Measurements from ENCODE around the gene TECR.

DNA sequence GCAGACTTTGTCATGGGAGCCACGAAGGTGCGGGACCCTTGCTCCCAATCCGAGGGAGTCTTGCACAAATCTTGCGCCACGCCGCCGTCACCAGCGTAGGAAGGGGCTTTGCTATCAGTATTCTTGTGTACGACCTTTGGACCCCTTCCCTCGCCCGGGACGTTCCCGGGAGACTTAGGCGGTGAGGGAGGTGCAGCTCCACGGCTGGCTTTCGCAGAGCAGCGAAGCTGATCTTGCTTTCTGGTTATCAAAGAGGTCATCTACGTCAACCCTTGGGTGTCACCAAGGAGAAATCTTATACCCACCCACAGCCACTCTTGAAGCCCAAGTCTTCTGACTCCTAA, 583 bp downstream of the TECR start:
- TF ChIP-seq, protein P1, sequence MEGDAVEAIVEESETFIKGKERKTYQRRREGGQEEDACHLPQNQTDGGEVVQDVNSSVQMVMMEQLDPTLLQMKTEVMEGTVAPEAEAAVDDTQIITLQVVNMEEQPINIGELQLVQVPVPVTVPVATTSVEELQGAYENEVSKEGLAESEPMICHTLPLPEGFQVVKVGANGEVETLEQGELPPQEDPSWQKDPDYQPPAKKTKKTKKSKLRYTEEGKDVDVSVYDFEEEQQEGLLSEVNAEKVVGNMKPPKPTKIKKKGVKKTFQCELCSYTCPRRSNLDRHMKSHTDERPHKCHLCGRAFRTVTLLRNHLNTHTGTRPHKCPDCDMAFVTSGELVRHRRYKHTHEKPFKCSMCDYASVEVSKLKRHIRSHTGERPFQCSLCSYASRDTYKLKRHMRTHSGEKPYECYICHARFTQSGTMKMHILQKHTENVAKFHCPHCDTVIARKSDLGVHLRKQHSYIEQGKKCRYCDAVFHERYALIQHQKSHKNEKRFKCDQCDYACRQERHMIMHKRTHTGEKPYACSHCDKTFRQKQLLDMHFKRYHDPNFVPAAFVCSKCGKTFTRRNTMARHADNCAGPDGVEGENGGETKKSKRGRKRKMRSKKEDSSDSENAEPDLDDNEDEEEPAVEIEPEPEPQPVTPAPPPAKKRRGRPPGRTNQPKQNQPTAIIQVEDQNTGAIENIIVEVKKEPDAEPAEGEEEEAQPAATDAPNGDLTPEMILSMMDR (CRISPR knock-in tag; IDR thresholded peaks at IDR 0.05): no peak
- TF ChIP-seq, protein P2, sequence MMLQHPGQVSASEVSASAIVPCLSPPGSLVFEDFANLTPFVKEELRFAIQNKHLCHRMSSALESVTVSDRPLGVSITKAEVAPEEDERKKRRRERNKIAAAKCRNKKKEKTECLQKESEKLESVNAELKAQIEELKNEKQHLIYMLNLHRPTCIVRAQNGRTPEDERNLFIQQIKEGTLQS (CRISPR knock-in tag; IDR thresholded peaks at IDR 0.05): no peak
- no peak for TF ChIP-seq MTA3 (CRISPR knock-in tag; IDR thresholded peaks at IDR 0.05)
- TF ChIP-seq ZNF7 (CRISPR knock-in tag; IDR thresholded peaks at IDR 0.05): no peak
- TF ChIP-seq, protein P3, sequence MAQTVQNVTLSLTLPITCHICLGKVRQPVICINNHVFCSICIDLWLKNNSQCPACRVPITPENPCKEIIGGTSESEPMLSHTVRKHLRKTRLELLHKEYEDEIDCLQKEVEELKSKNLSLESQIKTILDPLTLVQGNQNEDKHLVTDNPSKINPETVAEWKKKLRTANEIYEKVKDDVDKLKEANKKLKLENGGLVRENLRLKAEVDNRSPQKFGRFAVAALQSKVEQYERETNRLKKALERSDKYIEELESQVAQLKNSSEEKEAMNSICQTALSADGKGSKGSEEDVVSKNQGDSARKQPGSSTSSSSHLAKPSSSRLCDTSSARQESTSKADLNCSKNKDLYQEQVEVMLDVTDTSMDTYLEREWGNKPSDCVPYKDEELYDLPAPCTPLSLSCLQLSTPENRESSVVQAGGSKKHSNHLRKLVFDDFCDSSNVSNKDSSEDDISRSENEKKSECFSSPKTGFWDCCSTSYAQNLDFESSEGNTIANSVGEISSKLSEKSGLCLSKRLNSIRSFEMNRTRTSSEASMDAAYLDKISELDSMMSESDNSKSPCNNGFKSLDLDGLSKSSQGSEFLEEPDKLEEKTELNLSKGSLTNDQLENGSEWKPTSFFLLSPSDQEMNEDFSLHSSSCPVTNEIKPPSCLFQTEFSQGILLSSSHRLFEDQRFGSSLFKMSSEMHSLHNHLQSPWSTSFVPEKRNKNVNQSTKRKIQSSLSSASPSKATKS (CRISPR knock-in tag; IDR thresholded peaks at IDR 0.05): no peak
- TF ChIP-seq, protein P4, sequence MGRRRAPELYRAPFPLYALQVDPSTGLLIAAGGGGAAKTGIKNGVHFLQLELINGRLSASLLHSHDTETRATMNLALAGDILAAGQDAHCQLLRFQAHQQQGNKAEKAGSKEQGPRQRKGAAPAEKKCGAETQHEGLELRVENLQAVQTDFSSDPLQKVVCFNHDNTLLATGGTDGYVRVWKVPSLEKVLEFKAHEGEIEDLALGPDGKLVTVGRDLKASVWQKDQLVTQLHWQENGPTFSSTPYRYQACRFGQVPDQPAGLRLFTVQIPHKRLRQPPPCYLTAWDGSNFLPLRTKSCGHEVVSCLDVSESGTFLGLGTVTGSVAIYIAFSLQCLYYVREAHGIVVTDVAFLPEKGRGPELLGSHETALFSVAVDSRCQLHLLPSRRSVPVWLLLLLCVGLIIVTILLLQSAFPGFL (CRISPR knock-in tag; IDR thresholded peaks at IDR 0.05): no peak
- no peak for TF ChIP-seq ZNF670 (CRISPR knock-in tag; IDR thresholded peaks at IDR 0.05; ENCODE audit: borderline replicate concordance)
- TF ChIP-seq REL (CRISPR knock-in tag; conservative IDR thresholded peaks at IDR 0.05): no peak
